Measurements from ENCODE around the gene NUP85.

The NUP85 gene

GRCh38 chr17:75208161-75208560 is 2.7 kb downstream of the NUP85 start:
- Histone ChIP-seq H3K27me3 (ENCODE audit: control insufficient read depth in 3 of 3, insufficient read depth in 3 of 3, low read depth in 1 of 3, low read length in 3 of 3) (no peaks in the 10 kb centered on the region), H3K14ac (ENCODE audit: low read length) (no peak overlapping the region), H3K4me3 (ENCODE audit: low read length in 2 of 2) (no peak overlapping the region), H3K18ac (ENCODE audit: low read length) (no peak overlapping the region), H3K27ac (replicated peaks; ENCODE audit: low read length) (no peak overlapping the region), H2BK12ac (ENCODE audit: low read length) (no peak overlapping the region), H3K9ac (ENCODE audit: low read depth, low read length, poor library complexity) (no peak overlapping the region), H3K4ac (ENCODE audit: low read length) (no peak overlapping the region), H2BK120ac (ENCODE audit: low read depth, low read length) (no peak overlapping the region), H2AFZ (ENCODE audit: low read length) (no peak overlapping the region), H4K91ac (ENCODE audit: low read depth, low read length, poor library complexity) (no peak overlapping the region), H3K79me1 (ENCODE audit: low read depth, low read length) (no peaks in the 10 kb centered on the region), H2BK5ac (ENCODE audit: low read length) (no peak overlapping the region), H3K9me3 (replicated peaks in 1 of 2; ENCODE audit: control insufficient read depth in 2 of 2, insufficient read depth in 1 of 2, low read depth in 1 of 2, low read length in 2 of 2) (no peaks in the 10 kb centered on the region), H3K4me1 (ENCODE audit: control insufficient read depth in 2 of 2, insufficient read depth in 1 of 2, low read depth in 1 of 2, low read length in 2 of 2) (no peaks in the 10 kb centered on the region), H3K23ac (ENCODE audit: low read depth, low read length, poor library complexity) (no peak overlapping the region), H3K4me2 (ENCODE audit: insufficient read depth, low read length, poor library complexity, severe bottlenecking) (no peak overlapping the region), H4K8ac (ENCODE audit: low read depth, low read length) (no peak overlapping the region), H2BK15ac (ENCODE audit: low read length) (no peak overlapping the region), H3K36me3 (replicated peaks in 1 of 2; ENCODE audit: control insufficient read depth in 2 of 2, insufficient read depth in 2 of 2, low read length in 2 of 2) (peaks cover 20 to 52% of the 10 kb centered on the region in 2 donors), H2AK5ac (ENCODE audit: low read depth, low read length) (no peak overlapping the region)
- DNase-seq (ENCODE audit: low spot score): no peak
- no CpG with 5 or more reads among the region's 9 CpGs for WGBS, 2 donors (ENCODE audit: extremely low coverage in 2 of 2, insufficient read length in 2 of 2, insufficient replicate concordance in 1 of 2)

- H3K27ac ChIP-seq (replicated peaks; ENCODE audit: low read length): no peak overlapping the region
- no peak overlapping the region for H3K4ac ChIP-seq (ENCODE audit: low read length)
- peaks cover 25 to 60% of the 10 kb centered on the region in 2 donors for H3K36me3 ChIP-seq (replicated peaks in 1 of 2; ENCODE audit: control insufficient read depth in 2 of 2, insufficient read depth in 2 of 2, low read length in 2 of 2)
- H3K9ac ChIP-seq (ENCODE audit: low read depth, low read length, poor library complexity): no peak overlapping the region
- H3K4me1 ChIP-seq (ENCODE audit: control insufficient read depth in 2 of 2, insufficient read depth in 1 of 2, low read depth in 1 of 2, low read length in 2 of 2): no peaks in the 10 kb centered on the region
- no peaks in the 10 kb centered on the region for H3K27me3 ChIP-seq (ENCODE audit: control insufficient read depth in 3 of 3, insufficient read depth in 3 of 3, low read depth in 1 of 3, low read length in 3 of 3)
- H2BK120ac ChIP-seq (ENCODE audit: low read depth, low read length): no peak overlapping the region
- no peak overlapping the region for H4K91ac ChIP-seq (ENCODE audit: low read depth, low read length, poor library complexity)
- H2AFZ ChIP-seq (ENCODE audit: low read length): no peak overlapping the region
- H2BK15ac ChIP-seq (ENCODE audit: low read length): no peak overlapping the region
- no peak overlapping the region for H4K8ac ChIP-seq (ENCODE audit: low read depth, low read length)
- no peak overlapping the region for H3K18ac ChIP-seq (ENCODE audit: low read length)
- H3K79me1 ChIP-seq (ENCODE audit: low read depth, low read length): no peaks in the 10 kb centered on the region
- H3K23ac ChIP-seq (ENCODE audit: low read depth, low read length, poor library complexity): no peak overlapping the region
- H3K4me3 ChIP-seq (ENCODE audit: low read length in 2 of 2): no peak overlapping the region
- H2BK12ac ChIP-seq (ENCODE audit: low read length): no peak overlapping the region
- DNase-seq (ENCODE audit: low spot score): no peak
- H3K14ac ChIP-seq (ENCODE audit: low read length): no peak overlapping the region
- no peaks in the 10 kb centered on the region for H3K9me3 ChIP-seq (replicated peaks in 1 of 2; ENCODE audit: control insufficient read depth in 2 of 2, insufficient read depth in 1 of 2, low read depth in 1 of 2, low read length in 2 of 2)
- no CpG with 5 or more reads among the region's 3 CpGs for WGBS, 2 donors (ENCODE audit: extremely low coverage in 2 of 2, insufficient read length in 2 of 2, insufficient replicate concordance in 1 of 2)
- no peak overlapping the region for H2AK5ac ChIP-seq (ENCODE audit: low read depth, low read length)
- no peak overlapping the region for H2BK5ac ChIP-seq (ENCODE audit: low read length)
- no peak overlapping the region for H3K4me2 ChIP-seq (ENCODE audit: insufficient read depth, low read length, poor library complexity, severe bottlenecking)
These were observed 3.6 kb downstream of the NUP85 start for GRCh38 chr17:75209061-75209460.

GRCh38 chr17:75218131-75218530 is 12.7 kb downstream of the NUP85 start:
- Histone ChIP-seq H3K27me3 (ENCODE audit: control insufficient read depth in 3 of 3, insufficient read depth in 3 of 3, low read depth in 1 of 3, low read length in 3 of 3) (no peaks in the 10 kb centered on the region), H2BK12ac (ENCODE audit: low read length) (no peak overlapping the region)

GRCh38 chr17:75219815-75220214 is 14.3 kb downstream of the NUP85 start:
- Histone ChIP-seq H3K4ac (ENCODE audit: low read length) (no peak overlapping the region), H3K4me1 (ENCODE audit: control insufficient read depth in 2 of 2, insufficient read depth in 1 of 2, low read depth in 1 of 2, low read length in 2 of 2) (no peaks in the 10 kb centered on the region), H3K9ac (ENCODE audit: low read depth, low read length, poor library complexity) (no peak overlapping the region), H4K8ac (ENCODE audit: low read depth, low read length) (no peak overlapping the region), H3K18ac (ENCODE audit: low read length) (no peak overlapping the region), H3K4me3 (ENCODE audit: low read length in 2 of 2) (no peak overlapping the region), H3K27me3 (ENCODE audit: control insufficient read depth in 3 of 3, insufficient read depth in 3 of 3, low read depth in 1 of 3, low read length in 3 of 3) (no peaks in the 10 kb centered on the region), H2BK120ac (ENCODE audit: low read depth, low read length) (no peak overlapping the region), H3K36me3 (replicated peaks in 1 of 2; ENCODE audit: control insufficient read depth in 2 of 2, insufficient read depth in 2 of 2, low read length in 2 of 2) (peaks cover 36 to 95% of the 10 kb centered on the region in 2 donors), H3K27ac (replicated peaks; ENCODE audit: low read length) (no peak overlapping the region), H2AK5ac (ENCODE audit: low read depth, low read length) (no peak overlapping the region), H3K14ac (ENCODE audit: low read length) (no peak overlapping the region), H3K23ac (ENCODE audit: low read depth, low read length, poor library complexity) (no peak overlapping the region), H2AFZ (ENCODE audit: low read length) (no peak overlapping the region), H3K9me3 (replicated peaks in 1 of 2; ENCODE audit: control insufficient read depth in 2 of 2, insufficient read depth in 1 of 2, low read depth in 1 of 2, low read length in 2 of 2) (no peaks in the 10 kb centered on the region), H2BK12ac (ENCODE audit: low read length) (no peak overlapping the region), H4K91ac (ENCODE audit: low read depth, low read length, poor library complexity) (no peak overlapping the region), H2BK15ac (ENCODE audit: low read length) (no peak overlapping the region), H3K4me2 (ENCODE audit: insufficient read depth, low read length, poor library complexity, severe bottlenecking) (no peak overlapping the region), H2BK5ac (ENCODE audit: low read length) (no peak overlapping the region), H3K79me1 (ENCODE audit: low read depth, low read length) (no peaks in the 10 kb centered on the region)
- DNase-seq (ENCODE audit: low spot score): no peak
- WGBS, 2 donors (ENCODE audit: extremely low coverage in 2 of 2, insufficient read length in 2 of 2, insufficient replicate concordance in 1 of 2): no CpG with 5 or more reads among the region's 3 CpGs

More at GRCh38 chr17:75218131-75218530, 12.7 kb downstream of the NUP85 start:
- DNase-seq (ENCODE audit: low spot score): no peak
- Histone ChIP-seq H3K4ac (ENCODE audit: low read length) (no peak overlapping the region), H2AFZ (ENCODE audit: low read length) (no peak overlapping the region), H3K27ac (replicated peaks; ENCODE audit: low read length) (no peak overlapping the region), H3K23ac (ENCODE audit: low read depth, low read length, poor library complexity) (no peak overlapping the region), H3K14ac (ENCODE audit: low read length) (no peak overlapping the region), H3K4me1 (ENCODE audit: control insufficient read depth in 2 of 2, insufficient read depth in 1 of 2, low read depth in 1 of 2, low read length in 2 of 2) (no peaks in the 10 kb centered on the region), H3K4me2 (ENCODE audit: insufficient read depth, low read length, poor library complexity, severe bottlenecking) (no peak overlapping the region), H3K9me3 (replicated peaks in 1 of 2; ENCODE audit: control insufficient read depth in 2 of 2, insufficient read depth in 1 of 2, low read depth in 1 of 2, low read length in 2 of 2) (no peaks in the 10 kb centered on the region), H2BK5ac (ENCODE audit: low read length) (no peak overlapping the region), H3K18ac (ENCODE audit: low read length) (no peak overlapping the region), H3K9ac (ENCODE audit: low read depth, low read length, poor library complexity) (no peak overlapping the region), H2BK120ac (ENCODE audit: low read depth, low read length) (no peak overlapping the region), H3K79me1 (ENCODE audit: low read depth, low read length) (no peaks in the 10 kb centered on the region), H3K4me3 (ENCODE audit: low read length in 2 of 2) (no peak overlapping the region), H4K8ac (ENCODE audit: low read depth, low read length) (no peak overlapping the region), H2BK15ac (ENCODE audit: low read length) (no peak overlapping the region), H3K36me3 (replicated peaks in 1 of 2; ENCODE audit: control insufficient read depth in 2 of 2, insufficient read depth in 2 of 2, low read length in 2 of 2) (peaks cover 42 to 94% of the 10 kb centered on the region in 2 donors), H2AK5ac (ENCODE audit: low read depth, low read length) (no peak overlapping the region), H4K91ac (ENCODE audit: low read depth, low read length, poor library complexity) (no peak overlapping the region)
- WGBS, 2 donors (ENCODE audit: extremely low coverage in 2 of 2, insufficient read length in 2 of 2, insufficient replicate concordance in 1 of 2): no CpG with 5 or more reads among the region's 6 CpGs

Data from neuronal stem cell (in vitro differentiated cells).